Keratinocyte (primary cell): ENCODE measurements around the gene FASN.

Source experiments
- CTCF ChIP-seq, 3 experiments: IDR thresholded peaks in 1 of 3; conservative IDR thresholded peaks in 1 of 3; optimal IDR thresholded peaks in 1 of 3; 2 replicates in 2 of 3; 3 replicates in 1 of 3; pipeline versions ENCODE3 to v1.5.1; 2011; ENCODE audit warnings: low read length in 3 of 3, mild to moderate bottlenecking in 3 of 3, moderate library complexity in 2 of 3, control low read depth in 1 of 3, inconsistent platforms in 1 of 3; ENCODE audit not compliant: insufficient read depth in 2 of 3; ENCODE audit errors: extremely low read depth in 1 of 3
- EZH2 ChIP-seq: IDR thresholded peaks from one replicate; pipeline ENCODE4 v1.6.1; 2012; ENCODE audit warnings: inconsistent platforms, mild to moderate bottlenecking, low read length, moderate library complexity

- TF ChIP-seq CTCF (optimal IDR thresholded peaks at IDR 0.05 in 1 of 3, IDR thresholded peaks at IDR 0.05 in 1 of 3, conservative IDR thresholded peaks at IDR 0.05 in 1 of 3; ENCODE audit: extremely low read depth in 1 of 3, insufficient read depth in 2 of 3, low read length in 3 of 3) (no peak), EZH2 (no peak)
These were observed 17.1 kb downstream of the FASN start for GRCh38 chr17:82080789-82081464.
